NT2/D1 (cell line): ENCODE data around the gene RAB24.
A peak's percentile ranks its signal among the peaks of the same experiment; 100 is the strongest.
"Not testable (repeated sequence)": the region's sequence is repeated elsewhere in the genome, so short reads cannot be mapped to it uniquely, and the experiment has no call there.

Source experiments
- DNase-seq: peaks from one replicate; pipeline ENCODE4 v3.0.0-alpha.2; 2011; ENCODE audit warnings: low read depth, low spot score
- H3K27me3 ChIP-seq: 2 replicates; pipeline ENCODE4 v1.6.0; 2011; ENCODE audit warnings: mild to moderate bottlenecking; ENCODE audit not compliant: insufficient read length, insufficient read depth
- H3K36me3 ChIP-seq: 2 replicates; pipeline ENCODE4 v1.6.1; 2011; ENCODE audit warnings: mild to moderate bottlenecking, low read length, mixed read lengths; ENCODE audit not compliant: insufficient read depth, insufficient read length
- H3K4me1 ChIP-seq: 2 replicates; pipeline ENCODE4 v1.5.1; 2011; ENCODE audit not compliant: insufficient read depth, insufficient read length
- H3K4me3 ChIP-seq: 2 replicates; pipeline ENCODE4 v1.5.1; 2011; ENCODE audit warnings: low read depth; ENCODE audit not compliant: insufficient read length
- H3K9ac ChIP-seq: 2 replicates; pipeline ENCODE4 v1.6.0; 2011; ENCODE audit warnings: low read depth; ENCODE audit not compliant: insufficient read length
- H3K9me3 ChIP-seq: 2 replicates; pipeline ENCODE4 v1.5.1; 2011; ENCODE audit warnings: mild to moderate bottlenecking, low read length; ENCODE audit not compliant: insufficient read depth
- SUZ12 ChIP-seq: IDR thresholded peaks from 2 replicates; pipeline ENCODE4 v1.6.1; 2011; ENCODE audit not compliant: insufficient read length, insufficient read depth; ENCODE audit errors: extremely low read depth
- YY1 ChIP-seq: IDR thresholded peaks from 2 replicates; pipeline ENCODE4 v1.6.1; 2011; ENCODE audit not compliant: insufficient read length, insufficient read depth
- ZNF274 ChIP-seq: IDR thresholded peaks from 2 replicates; pipeline ENCODE4 v1.6.1; 2011; ENCODE audit warnings: mild to moderate bottlenecking, low read depth, low read length

The RAB24 gene

GRCh38 chr5:177309351-177310191 lies 6.1 kb upstream of the RAB24 start:
- Histone ChIP-seq H3K9me3 (no peaks in the 10 kb centered on the region), H3K27me3 (no peaks in the 10 kb centered on the region), H3K36me3 (peaks cover 46% of the 10 kb centered on the region), H3K4me3 (no peak overlapping the region), H3K9ac (no peak overlapping the region), H3K4me1 (peaks cover 13% of the 10 kb centered on the region)
- DNase-seq: peak; percentile 57
- TF ChIP-seq YY1 (no peak), ZNF274 (no peak), SUZ12 (no peak)

GRCh38 chr5:177308740-177309139 lies 5.2 kb upstream of the RAB24 start:
- H3K4me1 ChIP-seq: peaks cover 14% of the 10 kb centered on the region
- H3K4me3 ChIP-seq: no peak overlapping the region
- H3K27me3 ChIP-seq: no peaks in the 10 kb centered on the region
- DNase-seq: no peak
- peaks cover 48% of the 10 kb centered on the region for H3K36me3 ChIP-seq
- H3K9me3 ChIP-seq: no peaks in the 10 kb centered on the region
- H3K9ac ChIP-seq: no peak overlapping the region
- no peak for TF ChIP-seq YY1
- no peak for TF ChIP-seq SUZ12

GRCh38 chr5:177307544-177308363 lies 4.2 kb upstream of the RAB24 start:
- H3K4me3 ChIP-seq: no peak overlapping the region
- H3K4me1 ChIP-seq: peaks cover 14% of the 10 kb centered on the region
- H3K9me3 ChIP-seq: no peaks in the 10 kb centered on the region
- peaks cover 48% of the 10 kb centered on the region for H3K36me3 ChIP-seq
- no peak for TF ChIP-seq ZNF274
- TF ChIP-seq SUZ12: no peak
- no peak for TF ChIP-seq YY1
- no peak for DNase-seq
- no peaks in the 10 kb centered on the region for H3K27me3 ChIP-seq
- no peak overlapping the region for H3K9ac ChIP-seq

GRCh38 chr5:177306674-177307543 lies 3.4 kb upstream of the RAB24 start:
- no peak overlapping the region for H3K9ac ChIP-seq
- no peak for TF ChIP-seq YY1
- TF ChIP-seq ZNF274: no peak
- no peak for TF ChIP-seq SUZ12
- H3K4me1 ChIP-seq: peaks cover 14% of the 10 kb centered on the region
- H3K36me3 ChIP-seq: peaks cover 53% of the 10 kb centered on the region
- no peak overlapping the region for H3K4me3 ChIP-seq
- no peaks in the 10 kb centered on the region for H3K27me3 ChIP-seq
- no peak for DNase-seq
- H3K9me3 ChIP-seq: no peaks in the 10 kb centered on the region

GRCh38 chr5:177306103-177306640 lies 2.7 kb upstream of the RAB24 start:
- DNase-seq, H3K4me3 ChIP-seq, H3K9me3 ChIP-seq, H3K27me3 ChIP-seq, H3K9ac ChIP-seq: not testable (repeated sequence)
- Histone ChIP-seq H3K4me1 (peaks cover 14% of the 10 kb centered on the region), H3K36me3 (peaks cover 60% of the 10 kb centered on the region)

GRCh38 chr5:177304392-177305119 lies 1.0 kb upstream of the RAB24 start:
- Histone ChIP-seq H3K36me3 (peaks cover 63% of the 10 kb centered on the region), H3K4me1 (peaks cover 8% of the 10 kb centered on the region), H3K4me3 (peak overlapping the region; percentile 84), H3K9ac (peak overlapping the region; percentile 89), H3K27me3 (no peaks in the 10 kb centered on the region), H3K9me3 (no peaks in the 10 kb centered on the region)
- TF ChIP-seq SUZ12 (no peak), YY1 (no peak), ZNF274 (no peak)
- no peak for DNase-seq
